IMR-90 (cell line): ENCODE measurements around the gene MRPL23. TPM values are rescaled to one million over a fixed set of nuclear protein-coding genes. Genes with fewer than 3 reads are reported as not detected.

ENCODE experiments used
- ATAC-seq: fragments of 200-7000 bp; cut with Tn5 transposase; 2 replicates; pipeline ENCODE4 v1.9.1; 2020; ENCODE audit warnings: low read depth, mild to moderate bottlenecking, moderate library complexity
- BruUV-seq: library from RNA; stranded (reverse); fragments of 400-500 nt; replicated peaks from 2 replicates; lab custom pipeline; 2021; lab: Mats Ljungman, UMichigan
- CTCF ChIA-PET: fragments of 300-600 bp; formaldehyde crosslinking; extraction: SDS; loops from one replicate; lab custom pipeline; 2021; ENCODE audit warnings: antibody characterized with exemption; lab: Yijun Ruan, JAX
- POLR2A ChIA-PET: fragments of 300-600 bp; sonication (Branson Sonifier 250); formaldehyde crosslinking; loops from one replicate; lab custom pipeline; 2022; ENCODE audit warnings: antibody characterized with exemption; ENCODE audit not compliant: unreplicated experiment; lab: Charles Lee
- DNase-seq: peaks from one replicate; pipeline ENCODE4 v3.0.0; 2013
- H2AFZ ChIP-seq: replicated peaks from 2 replicates; pipeline ENCODE3; 2013; ENCODE audit warnings: low read length, mild to moderate bottlenecking; ENCODE audit not compliant: poor library complexity
- H2AK5ac ChIP-seq: 2 replicates; pipeline ENCODE4 v1.6.1; 2013; ENCODE audit warnings: low read depth, low read length, inconsistent platforms
- H2AK9ac ChIP-seq: replicated peaks from 2 replicates; pipeline ENCODE3; 2013; ENCODE audit warnings: mild to moderate bottlenecking, low read depth, low read length, moderate library complexity; ENCODE audit not compliant: poor library complexity
- H2BK120ac ChIP-seq: 2 replicates; pipeline ENCODE4 v1.6.1; 2013; ENCODE audit warnings: low read depth, low read length, inconsistent platforms
- H2BK15ac ChIP-seq: 3 replicates; pipeline ENCODE4 v1.6.1; 2013; ENCODE audit warnings: low read depth, low read length, inconsistent platforms
- H2BK20ac ChIP-seq: 2 replicates; pipeline ENCODE4 v1.6.1; 2013; ENCODE audit warnings: low read depth, mild to moderate bottlenecking, inconsistent platforms, low read length, moderate library complexity
- H2BK5ac ChIP-seq: 2 replicates; pipeline ENCODE4 v1.6.1; 2013; ENCODE audit warnings: mild to moderate bottlenecking, low read depth, low read length, inconsistent platforms; ENCODE audit not compliant: poor library complexity, severe bottlenecking
- H3K14ac ChIP-seq: replicated peaks from 2 replicates; pipeline ENCODE4 v1.6.1; 2013; ENCODE audit warnings: low read depth, low read length, inconsistent platforms
- H3K18ac ChIP-seq: 2 replicates; pipeline ENCODE4 v1.6.1; 2013; ENCODE audit warnings: low read depth, low read length, control low read depth
- H3K23ac ChIP-seq: 2 replicates; pipeline ENCODE4 v1.6.1; 2013; ENCODE audit warnings: low read depth, low read length, inconsistent platforms
- H3K27ac ChIP-seq: 2 replicates; pipeline ENCODE4 v1.5.1; 2013; ENCODE audit warnings: mild to moderate bottlenecking, control low read depth, low read length; ENCODE audit not compliant: insufficient read depth
- H3K27me3 ChIP-seq: 2 replicates; pipeline ENCODE4 v1.6.1; 2013; ENCODE audit warnings: low read length; ENCODE audit not compliant: control insufficient read depth, insufficient read depth
- H3K36me3 ChIP-seq: 2 replicates; pipeline ENCODE4 v1.6.1; 2013; ENCODE audit warnings: low read length, mixed read lengths; ENCODE audit not compliant: control insufficient read depth, insufficient read depth
- H3K4ac ChIP-seq: 2 replicates; pipeline ENCODE4 v1.6.1; 2013; ENCODE audit warnings: low read depth, low read length, inconsistent platforms
- H3K4me1 ChIP-seq: 2 replicates; pipeline ENCODE4 v1.6.1; 2013; ENCODE audit warnings: low read length, mixed read lengths; ENCODE audit not compliant: control insufficient read depth, insufficient read depth
- H3K4me2 ChIP-seq: 2 replicates; pipeline ENCODE4 v1.6.1; 2013; ENCODE audit warnings: low read depth, mild to moderate bottlenecking, control low read depth, low read length, moderate library complexity
- H3K4me3 ChIP-seq: 2 replicates; pipeline ENCODE4 v1.5.1; 2013; ENCODE audit warnings: low read depth, mild to moderate bottlenecking, control low read depth, low read length, moderate library complexity; ENCODE audit not compliant: insufficient read depth
- H3K56ac ChIP-seq: 2 replicates; pipeline ENCODE4 v1.6.1; 2013; ENCODE audit warnings: low read length, inconsistent platforms; ENCODE audit not compliant: insufficient read depth; ENCODE audit errors: extremely low read depth
- H3K79me1 ChIP-seq, 2 experiments: 2 replicates each; pipeline ENCODE4 v1.6.1; 2013; ENCODE audit warnings: low read length in 2 of 2, inconsistent platforms in 1 of 2, low read depth in 1 of 2
- H3K9ac ChIP-seq: 2 replicates; pipeline ENCODE4 v1.6.1; 2013; ENCODE audit warnings: low read depth, low read length, control low read depth
- H3K9me1 ChIP-seq: 2 replicates; pipeline ENCODE4 v1.6.1; 2013; ENCODE audit warnings: low read length, inconsistent platforms; ENCODE audit not compliant: insufficient read depth
- H3K9me3 ChIP-seq: 2 replicates; pipeline ENCODE4 v1.6.1; 2013; ENCODE audit warnings: low read length; ENCODE audit not compliant: control insufficient read depth, insufficient read depth
- H4K20me1 ChIP-seq: 2 replicates; pipeline ENCODE4 v1.6.1; 2013; ENCODE audit warnings: low read length, inconsistent platforms; ENCODE audit not compliant: insufficient read depth
- H4K5ac ChIP-seq: 2 replicates; pipeline ENCODE4 v1.6.1; 2013; ENCODE audit warnings: mild to moderate bottlenecking, low read depth, low read length, control low read depth
- H4K8ac ChIP-seq, 2 experiments: 2 replicates each; pipeline ENCODE4 v1.6.1; 2013; ENCODE audit warnings: low read depth in 2 of 2, low read length in 2 of 2, control low read depth in 1 of 2, inconsistent platforms in 1 of 2
- H4K91ac ChIP-seq: 2 replicates; pipeline ENCODE4 v1.6.1; 2013; ENCODE audit warnings: low read depth, low read length, inconsistent platforms; ENCODE audit not compliant: insufficient read depth
- BHLHE40 ChIP-seq: fragments of 150-350 bp; IDR thresholded peaks from 2 replicates; pipeline ENCODE4 v1.6.1; 2016; ENCODE audit warnings: mild to moderate bottlenecking, low read depth, low read length
- CEBPB ChIP-seq: IDR thresholded peaks from 2 replicates; pipeline ENCODE4 v1.6.1; 2012; ENCODE audit warnings: low read depth, low read length, improper control_type of control experiment
- CHD1 ChIP-seq: IDR thresholded peaks from 2 replicates; pipeline ENCODE4 v1.6.1; 2012; ENCODE audit warnings: low read depth, low read length, improper control_type of control experiment
- CTCF ChIP-seq: conservative IDR thresholded peaks from 2 replicates; pipeline ENCODE4 v1.5.1; 2012; ENCODE audit warnings: mild to moderate bottlenecking, low read depth, low read length, improper control_type of control experiment
- ELK1 ChIP-seq: fragments of 150-350 bp; IDR thresholded peaks from 2 replicates; pipeline ENCODE4 v1.6.1; 2016; ENCODE audit warnings: low read depth, mild to moderate bottlenecking, low read length, moderate library complexity, borderline replicate concordance
- FOS ChIP-seq: fragments of 150-350 bp; IDR thresholded peaks from 2 replicates; pipeline ENCODE4 v1.6.1; 2016; ENCODE audit warnings: low read depth, low read length
- MAFK ChIP-seq: IDR thresholded peaks from 2 replicates; pipeline ENCODE4 v1.6.1; 2012; ENCODE audit warnings: low read depth, low read length, improper control_type of control experiment
- MAZ ChIP-seq: IDR thresholded peaks from 2 replicates; pipeline ENCODE4 v1.6.1; 2012; ENCODE audit warnings: low read depth, mild to moderate bottlenecking, low read length, improper control_type of control experiment, moderate library complexity, borderline replicate concordance
- NFE2L2 ChIP-seq: fragments of 150-350 bp; IDR thresholded peaks from 2 replicates; pipeline ENCODE4 v1.6.1; 2016; ENCODE audit warnings: low read depth, mild to moderate bottlenecking, low read length
- RAD21 ChIP-seq: IDR thresholded peaks from 2 replicates; pipeline ENCODE4 v1.6.1; 2012; ENCODE audit warnings: low read length, improper control_type of control experiment
- RCOR1 ChIP-seq: IDR thresholded peaks from 2 replicates; pipeline ENCODE4 v1.6.1; 2012; ENCODE audit warnings: mild to moderate bottlenecking, low read length, improper control_type of control experiment; ENCODE audit not compliant: insufficient replicate concordance
- RFX5 ChIP-seq: IDR thresholded peaks from 2 replicates; pipeline ENCODE4 v1.8.0; 2012; ENCODE audit warnings: low read depth, mild to moderate bottlenecking, low read length, moderate library complexity
- SMC3 ChIP-seq: fragments of 150-350 bp; IDR thresholded peaks from 2 replicates; pipeline ENCODE4 v1.6.1; 2016; ENCODE audit warnings: low read depth, mild to moderate bottlenecking, antibody characterized with exemption, low read length, moderate library complexity
- USF2 ChIP-seq: fragments of 150-350 bp; IDR thresholded peaks from 2 replicates; pipeline ENCODE4 v1.6.1; 2017; ENCODE audit warnings: mild to moderate bottlenecking, antibody characterized with exemption, low read length, low read depth
- WGBS, 2 experiments: methylation state at CpG; one replicate each; pipeline versions ENCODE4 v1.1.5 to v1.1.7; 2013; ENCODE audit warnings: missing lambda C conversion rate in 2 of 2; ENCODE audit not compliant: insufficient read length in 1 of 2; ENCODE audit errors: extremely low coverage in 2 of 2; 5-methylcytosine and 5-hydroxymethylcytosine counted together
- dilution Hi-C: fragments of 300-500 bp; cut with HindIII; formaldehyde crosslinking; loops from one replicate; pipeline ENCODE4 v1.14.3; 2018; ENCODE audit warnings: low sequenced_read_pairs; ENCODE audit not compliant: unreplicated experiment
- in situ Hi-C: fragments of 300-500 bp; cut with MboI; formaldehyde crosslinking; loops from 3 replicates; pipeline ENCODE4 v1.14.3; 2019; ENCODE audit warnings: low sequenced_read_pairs, inconsistent platforms, mixed read lengths
- intact Hi-C: fragments of 100-400 bp; cut with micrococcal nuclease; formaldehyde crosslinking; loops from 2 replicates; pipeline ENCODE4 v1.10.0; 2022
- polyA plus RNA-seq, 3 experiments: library from polyadenylated mRNA; depleted of rRNA; stranded (reverse); fragments of >200 nt; gene quantifications; 2 replicates each; pipeline ENCODE4 v1.2.3, GENCODE V29; 2012; ENCODE audit warnings: low replicate concordance in 1 of 3
- total RNA-seq: library from RNA; depleted of rRNA; stranded (reverse); fragments of >200 nt; gene quantifications from 2 replicates; pipeline ENCODE4 v1.2.3, GENCODE V29; 2012

MRPL23 gene
- total and polyA plus RNA-seq, 2 of the 4 experiments (the other 2 are of a cell fraction): 68.4 to 114 TPM

- ATAC-seq: no peak
- no peak overlapping the region for H2AFZ ChIP-seq
- H3K79me1 ChIP-seq: no peaks in the 10 kb centered on the region
- H4K20me1 ChIP-seq: no peaks in the 10 kb centered on the region
- H3K56ac ChIP-seq: no peak overlapping the region
- 76% methylated on average over 5 of the region's 33 CpGs; no CpG with 5 or more reads in 1 of the 2 experiments for WGBS, 2 experiments
- H4K8ac ChIP-seq: no peak overlapping the region
- dilution Hi-C loops (no loop called here), in situ Hi-C loops (no loop called here), intact Hi-C loops (no loop called here)
- H3K27me3 ChIP-seq: peaks cover 14% of the 10 kb centered on the region; the same call in 1 of the 2 replicates
- no peak overlapping the region for H2BK20ac ChIP-seq
- no peak overlapping the region for H2BK15ac ChIP-seq
- no peak for DNase-seq
- no peak overlapping the region for H2BK120ac ChIP-seq
- no TSS peak for BruUV-seq
- no peak overlapping the region for H3K4ac ChIP-seq
- H3K18ac ChIP-seq: no peak overlapping the region
- H2BK5ac ChIP-seq: no peak overlapping the region
- no peak overlapping the region for H4K91ac ChIP-seq
- CTCF ChIA-PET: no interaction called here
- H4K5ac ChIP-seq: no peak overlapping the region
- H3K9ac ChIP-seq: no peak overlapping the region
- H3K9me3 ChIP-seq: no peaks in the 10 kb centered on the region
- H3K27ac ChIP-seq: no peak overlapping the region
- H3K4me1 ChIP-seq: no peaks in the 10 kb centered on the region
- H3K36me3 ChIP-seq: no peaks in the 10 kb centered on the region
- H2AK5ac ChIP-seq: no peak overlapping the region
- POLR2A ChIA-PET: no interaction called here
- no peak overlapping the region for H3K14ac ChIP-seq
- H3K9me1 ChIP-seq: no peaks in the 10 kb centered on the region
- H3K4me3 ChIP-seq: no peak overlapping the region
- H3K4me2 ChIP-seq: no peak overlapping the region
- H3K23ac ChIP-seq: no peak overlapping the region
- no peak overlapping the region for H2AK9ac ChIP-seq
- TF ChIP-seq NFE2L2 (no peak), CHD1 (no peak), RAD21 (no peak), RFX5 (no peak), MAZ (no peak), RCOR1 (no peak), CTCF (no peak), USF2 (no peak), SMC3 (no peak), FOS (no peak), MAFK (no peak), CEBPB (no peak), BHLHE40 (no peak), ELK1 (no peak)
These were observed 11.7 kb upstream of the MRPL23 start for GRCh38 chr11:1935156-1936071.
